GM21723 (cell line): ENCODE data around the gene PRELID1.

Source experiments
- ATAC-seq: cut with Tn5 transposase; IDR thresholded peaks from one replicate; pipeline ENCODE4 v1.9.1; 2021; ENCODE audit warnings: mild to moderate bottlenecking, moderate library complexity; ENCODE audit not compliant: unreplicated experiment

Gene PRELID1

GRCh38 chr5:177312649-177313181, 9.1 kb downstream of the PRELID1 start:
- peak; percentile 35 for ATAC-seq

GRCh38 chr5:177313561-177314259, 10.1 kb downstream of the PRELID1 start:
- no peak for ATAC-seq

GRCh38 chr5:177314376-177315342, 11.1 kb downstream of the PRELID1 start:
- ATAC-seq, result no peak

- no peak for ATAC-seq
Measured at GRCh38 chr5:177315411-177315810, 11.8 kb downstream of the PRELID1 start.

- no peak for ATAC-seq
Measured at GRCh38 chr5:177316005-177316404, 12.4 kb downstream of the PRELID1 start.

- no peak for ATAC-seq
Measured at GRCh38 chr5:177317959-177318377, 14.4 kb downstream of the PRELID1 start.

- ATAC-seq, result no peak
Measured at GRCh38 chr5:177319913-177320588, 16.5 kb downstream of the PRELID1 start.

- no peak for ATAC-seq
Measured at GRCh38 chr5:177320879-177321278, 17.3 kb downstream of the PRELID1 start.

- no peak for ATAC-seq
Measured at GRCh38 chr5:177325868-177326381, 22.3 kb downstream of the PRELID1 start.

- no peak for ATAC-seq
Measured at GRCh38 chr5:177327539-177328522, 24.2 kb downstream of the PRELID1 start.

GRCh38 chr5:177328545-177329231, 25.1 kb downstream of the PRELID1 start:
- no peak for ATAC-seq

GRCh38 chr5:177329883-177330282, 26.3 kb downstream of the PRELID1 start:
- no peak for ATAC-seq

- ATAC-seq, result no peak
Measured at GRCh38 chr5:177330991-177331842, 27.6 kb downstream of the PRELID1 start.

GRCh38 chr5:177332031-177332895, 28.7 kb downstream of the PRELID1 start:
- ATAC-seq, result no peak

GRCh38 chr5:177332896-177333260, 29.3 kb downstream of the PRELID1 start:
- ATAC-seq, result no peak

- no peak for ATAC-seq
Measured at GRCh38 chr5:177333420-177334154, 30.0 kb downstream of the PRELID1 start.

- ATAC-seq, result no peak
Measured at GRCh38 chr5:177334155-177334551, 30.6 kb downstream of the PRELID1 start.
